Measurements from ENCODE around the gene GJA1.

DNA sequence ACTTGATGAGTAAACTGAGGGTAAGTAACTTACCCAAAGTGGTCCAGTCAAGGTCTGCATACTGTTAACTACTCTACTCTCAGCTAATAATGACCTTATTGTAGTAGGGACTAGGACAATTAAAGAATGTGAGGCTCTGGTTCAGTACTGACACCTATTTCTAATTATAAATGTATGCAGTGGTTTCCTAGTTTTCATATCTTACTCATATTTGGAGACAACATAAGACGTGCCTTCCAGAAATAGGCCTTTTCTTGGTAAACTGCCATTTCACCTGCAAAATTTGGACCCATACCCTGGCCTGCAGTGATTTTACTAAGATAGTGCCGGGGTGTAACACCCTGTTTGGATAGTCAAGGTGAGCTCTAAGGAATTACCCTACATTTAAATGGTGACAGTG is 24.7 kb downstream of the GJA1 start:
- TF ChIP-seq, protein P1, sequence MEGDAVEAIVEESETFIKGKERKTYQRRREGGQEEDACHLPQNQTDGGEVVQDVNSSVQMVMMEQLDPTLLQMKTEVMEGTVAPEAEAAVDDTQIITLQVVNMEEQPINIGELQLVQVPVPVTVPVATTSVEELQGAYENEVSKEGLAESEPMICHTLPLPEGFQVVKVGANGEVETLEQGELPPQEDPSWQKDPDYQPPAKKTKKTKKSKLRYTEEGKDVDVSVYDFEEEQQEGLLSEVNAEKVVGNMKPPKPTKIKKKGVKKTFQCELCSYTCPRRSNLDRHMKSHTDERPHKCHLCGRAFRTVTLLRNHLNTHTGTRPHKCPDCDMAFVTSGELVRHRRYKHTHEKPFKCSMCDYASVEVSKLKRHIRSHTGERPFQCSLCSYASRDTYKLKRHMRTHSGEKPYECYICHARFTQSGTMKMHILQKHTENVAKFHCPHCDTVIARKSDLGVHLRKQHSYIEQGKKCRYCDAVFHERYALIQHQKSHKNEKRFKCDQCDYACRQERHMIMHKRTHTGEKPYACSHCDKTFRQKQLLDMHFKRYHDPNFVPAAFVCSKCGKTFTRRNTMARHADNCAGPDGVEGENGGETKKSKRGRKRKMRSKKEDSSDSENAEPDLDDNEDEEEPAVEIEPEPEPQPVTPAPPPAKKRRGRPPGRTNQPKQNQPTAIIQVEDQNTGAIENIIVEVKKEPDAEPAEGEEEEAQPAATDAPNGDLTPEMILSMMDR (IDR thresholded peaks at IDR 0.05), result no peak
- TF ChIP-seq POLR2A (IDR thresholded peaks at IDR 0.05), result no peak
